Karpas-422 (cell line): ENCODE measurements around the gene PTGES2. TPM values are rescaled to one million over a fixed set of nuclear protein-coding genes. Genes with fewer than 3 reads are reported as not detected.

ENCODE experiments used
- DNase-seq: peaks from one replicate; pipeline ENCODE4 v3.0.0-alpha.2; 2015
- H2AFZ ChIP-seq: fragments of 200-600 bp; sonication (generic); 2 replicates; pipeline ENCODE4 v1.6.1; 2014; ENCODE audit warnings: antibody characterized with exemption, low read length, mixed read lengths
- H3K27ac ChIP-seq: fragments of 200-600 bp; sonication (generic); 2 replicates; pipeline ENCODE4 v1.5.1; 2014; ENCODE audit warnings: mild to moderate bottlenecking, low read length, moderate library complexity
- H3K27me3 ChIP-seq: fragments of 200-600 bp; sonication (generic); 2 replicates; pipeline ENCODE4 v1.6.1; 2014; ENCODE audit warnings: low read length, mixed read lengths
- H3K36me3 ChIP-seq: fragments of 200-600 bp; sonication (generic); 2 replicates; pipeline ENCODE4 v1.6.1; 2014; ENCODE audit warnings: low read length, mixed read lengths; ENCODE audit not compliant: insufficient read depth
- H3K4me1 ChIP-seq: fragments of 200-600 bp; sonication (generic); 2 replicates; pipeline ENCODE4 v1.6.1; 2014; ENCODE audit warnings: mild to moderate bottlenecking, low read length, mixed read lengths
- H3K4me2 ChIP-seq: fragments of 200-600 bp; sonication (generic); 2 replicates; pipeline ENCODE4 v1.6.1; 2014; ENCODE audit warnings: low read length, low read depth, mild to moderate bottlenecking; ENCODE audit not compliant: poor library complexity, severe bottlenecking
- H3K4me3 ChIP-seq: fragments of 200-600 bp; sonication (generic); 2 replicates; pipeline ENCODE4 v1.5.1; 2014; ENCODE audit warnings: mild to moderate bottlenecking, antibody characterized with exemption, low read length, mixed read lengths
- H3K79me2 ChIP-seq: fragments of 200-600 bp; sonication (generic); 2 replicates; pipeline ENCODE4 v1.6.1; 2014; ENCODE audit warnings: mild to moderate bottlenecking, low read length, mixed read lengths
- H3K9ac ChIP-seq: fragments of 200-600 bp; sonication (generic); 2 replicates; pipeline ENCODE4 v1.6.0; 2014; ENCODE audit warnings: low read length
- H3K9me2 ChIP-seq: fragments of 200-600 bp; sonication (generic), shearing (Covaris generic); replicated peaks from 2 replicates; pipeline ENCODE4 v1.6.0; 2014; ENCODE audit warnings: mild to moderate bottlenecking, low read length, moderate library complexity; ENCODE audit not compliant: insufficient read depth
- H3K9me3 ChIP-seq: fragments of 300-700, 200-600 bp; sonication (generic); 2 replicates; pipeline ENCODE4 v1.6.1; 2014; ENCODE audit warnings: low read length, mixed read lengths
- H4K20me1 ChIP-seq: fragments of 200-600 bp; sonication (generic); 2 replicates; pipeline ENCODE4 v1.6.1; 2014; ENCODE audit warnings: mild to moderate bottlenecking, antibody characterized with exemption, low read length, low read depth; ENCODE audit not compliant: insufficient read depth
- total RNA-seq: library from RNA; depleted of rRNA; stranded (reverse); fragments of >200 nt; shearing (Covaris generic); gene quantifications from 2 replicates; pipeline ENCODE4 v1.2.3, GENCODE V29; 2014; ENCODE audit warnings: low replicate concordance

Gene PTGES2
- total RNA-seq, 1 experiment from 2014 or later, result 68.4 TPM

DNA sequence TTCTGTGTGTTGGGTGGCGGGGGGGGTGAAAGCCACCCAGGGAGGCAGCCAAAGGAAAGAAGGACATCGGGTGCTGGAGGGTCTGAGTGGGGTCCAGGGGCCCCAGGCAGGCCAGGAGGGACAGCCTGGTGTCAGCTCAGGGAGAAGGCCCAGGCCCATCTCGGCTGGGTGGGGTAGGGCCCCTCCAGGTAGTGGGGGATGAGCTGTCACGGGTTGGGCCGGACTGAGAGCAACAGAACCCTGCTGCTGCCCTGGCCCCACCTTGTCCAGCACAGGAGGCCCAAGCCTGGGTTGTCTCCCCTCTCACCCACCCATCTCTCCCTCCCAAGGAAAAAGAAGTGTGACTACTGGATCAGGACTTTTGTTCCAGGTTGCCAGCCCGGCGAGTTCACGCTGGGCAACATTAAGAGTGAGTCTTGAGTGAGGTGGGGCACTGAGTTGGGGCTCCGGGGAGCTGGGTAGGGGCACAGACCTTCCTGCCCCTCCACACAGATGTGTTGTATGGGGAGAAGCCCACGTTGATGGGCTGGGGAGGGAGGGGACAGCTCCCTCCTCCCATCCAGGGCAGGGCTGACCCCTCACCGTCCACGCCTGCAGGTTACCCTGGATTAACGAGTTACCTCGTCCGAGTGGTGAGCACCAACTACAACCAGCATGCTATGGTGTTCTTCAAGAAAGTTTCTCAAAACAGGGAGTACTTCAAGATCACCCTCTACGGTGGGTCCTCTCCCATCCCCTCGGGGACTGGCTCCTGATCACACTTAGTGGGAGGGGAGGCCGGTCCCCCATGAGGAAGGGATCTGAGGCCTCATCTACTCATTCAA lies 24.0 kb upstream of the PTGES2 start:
- no peak overlapping the region for H3K4me2 ChIP-seq
- no peak overlapping the region for H3K4me3 ChIP-seq
- H3K9me3 ChIP-seq, result no peaks in the 10 kb centered on the region
- no peaks in the 10 kb centered on the region for H3K4me1 ChIP-seq
- DNase-seq, result no peak
- H3K9me2 ChIP-seq, result no peaks in the 10 kb centered on the region
- H4K20me1 ChIP-seq, result no peaks in the 10 kb centered on the region
- no peaks in the 10 kb centered on the region for H3K27me3 ChIP-seq
- no peak overlapping the region for H3K9ac ChIP-seq
- no peaks in the 10 kb centered on the region for H3K36me3 ChIP-seq
- H3K27ac ChIP-seq, result no peak overlapping the region
- H3K79me2 ChIP-seq, result no peaks in the 10 kb centered on the region
- no peak overlapping the region for H2AFZ ChIP-seq

- no peaks in the 10 kb centered on the region for H3K9me3 ChIP-seq
- no peaks in the 10 kb centered on the region for H3K9me2 ChIP-seq
- no peak overlapping the region for H3K4me2 ChIP-seq
- no peaks in the 10 kb centered on the region for H3K27me3 ChIP-seq
- no peak overlapping the region for H3K4me3 ChIP-seq
- H4K20me1 ChIP-seq, result no peaks in the 10 kb centered on the region
- H3K79me2 ChIP-seq, result no peaks in the 10 kb centered on the region
- DNase-seq, result peak; percentile 83
- H3K9ac ChIP-seq, result no peak overlapping the region
- H3K27ac ChIP-seq, result no peak overlapping the region
- no peaks in the 10 kb centered on the region for H3K4me1 ChIP-seq
- H3K36me3 ChIP-seq, result no peaks in the 10 kb centered on the region
- H2AFZ ChIP-seq, result no peak overlapping the region
These were observed 23.2 kb upstream of the PTGES2 start for GRCh38 chr9:128150594-128151308.

- Histone ChIP-seq H4K20me1 (no peaks in the 10 kb centered on the region), H3K4me1 (no peaks in the 10 kb centered on the region), H3K9me3 (no peaks in the 10 kb centered on the region), H3K4me3 (no peak overlapping the region), H3K36me3 (no peaks in the 10 kb centered on the region), H3K9ac (no peak overlapping the region), H3K9me2 (no peaks in the 10 kb centered on the region), H3K27me3 (no peaks in the 10 kb centered on the region), H2AFZ (no peak overlapping the region), H3K27ac (no peak overlapping the region), H3K4me2 (no peak overlapping the region), H3K79me2 (no peaks in the 10 kb centered on the region)
- DNase-seq, result no peak
These were observed 22.5 kb upstream of the PTGES2 start for GRCh38 chr9:128149951-128150593.

GRCh38 chr9:128149001-128149701 lies 21.6 kb upstream of the PTGES2 start, which contains the start of gene LCN2:
Gene LCN2, plus strand, starts transcription at chr9:128149453. Its CDS starts 73 bp downstream, at chr9:128149526.
- H3K36me3 ChIP-seq, result no peaks in the 10 kb centered on the region
- H3K4me2 ChIP-seq, result no peak within 1 kb of the TSS
- H2AFZ ChIP-seq, result no peak within 1 kb of the TSS

DNA sequence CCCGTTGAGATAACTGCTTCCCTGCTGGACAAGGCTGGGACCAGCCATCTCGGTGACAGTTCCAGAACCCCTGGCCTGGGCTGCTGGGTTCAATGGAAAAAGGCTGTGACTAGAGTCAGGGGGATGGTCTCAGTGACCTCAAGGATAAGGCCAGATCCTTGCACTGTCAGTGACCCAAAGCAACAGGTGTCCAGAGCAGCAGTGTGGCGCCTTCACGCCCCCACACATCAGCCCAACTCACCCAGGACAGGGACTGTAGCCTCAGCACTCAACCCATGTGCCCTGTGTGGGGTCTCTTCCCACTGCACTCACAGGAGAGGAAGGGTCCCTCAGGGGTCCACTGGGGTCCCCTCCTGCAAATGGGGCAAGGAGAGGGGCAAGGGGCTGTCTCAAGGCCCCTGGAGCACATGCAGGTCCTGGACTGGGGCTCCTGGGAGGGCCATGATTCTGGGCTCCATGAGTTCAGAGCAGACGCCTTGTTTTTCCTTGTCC lies 21.0 kb upstream of the PTGES2 start:
- Histone ChIP-seq H3K36me3 (no peaks in the 10 kb centered on the region), H3K9ac (no peak overlapping the region), H2AFZ (no peak overlapping the region)

More at GRCh38 chr9:128149001-128149701, 21.6 kb upstream of the PTGES2 start, which contains the start of gene LCN2:
- Histone ChIP-seq H3K27ac (no peak within 1 kb of the TSS), H3K27me3 (no peaks in the 10 kb centered on the region), H3K9me3 (no peaks in the 10 kb centered on the region), H3K4me3 (no peak within 1 kb of the TSS), H3K4me1 (no peaks in the 10 kb centered on the region), H3K79me2 (no peaks in the 10 kb centered on the region), H3K9ac (no peak within 1 kb of the TSS), H3K9me2 (no peaks in the 10 kb centered on the region), H4K20me1 (no peaks in the 10 kb centered on the region)
- no peak for DNase-seq

DNA sequence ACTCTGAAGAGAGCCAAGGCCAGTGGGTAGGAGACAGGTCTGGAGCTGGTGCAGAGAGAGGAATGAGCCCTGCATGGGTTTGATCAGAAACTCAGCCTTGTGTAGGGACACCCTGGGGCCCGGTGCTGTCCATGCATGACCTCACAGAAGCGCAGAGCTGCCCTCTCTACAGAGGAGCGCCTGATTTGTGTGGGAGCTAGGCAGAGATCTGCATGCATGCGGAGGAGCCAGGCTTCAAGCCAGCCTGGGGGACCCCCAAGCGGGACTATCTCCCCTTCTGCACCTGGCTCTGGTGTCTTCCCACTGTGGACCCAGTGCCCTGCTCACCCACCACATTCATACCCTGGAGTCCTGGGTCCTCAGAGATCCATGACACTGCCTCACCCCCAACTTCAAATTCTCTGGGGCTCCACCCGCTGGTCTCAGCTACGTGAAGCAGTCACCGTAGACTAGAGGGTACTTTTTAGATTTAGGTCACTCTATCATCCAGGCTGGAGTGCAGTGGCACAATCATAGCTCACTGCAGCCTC lies 19.1 kb upstream of the PTGES2 start:
- no peaks in the 10 kb centered on the region for H4K20me1 ChIP-seq
- no peak overlapping the region for H3K27ac ChIP-seq
- no peaks in the 10 kb centered on the region for H3K36me3 ChIP-seq
- H3K4me1 ChIP-seq, result no peaks in the 10 kb centered on the region
- no peak overlapping the region for H3K9ac ChIP-seq
- no peaks in the 10 kb centered on the region for H3K9me3 ChIP-seq
- no peaks in the 10 kb centered on the region for H3K27me3 ChIP-seq
- no peak overlapping the region for H2AFZ ChIP-seq
- no peaks in the 10 kb centered on the region for H3K9me2 ChIP-seq
- H3K4me2 ChIP-seq, result no peak overlapping the region
- no peaks in the 10 kb centered on the region for H3K79me2 ChIP-seq
- no peak overlapping the region for H3K4me3 ChIP-seq
- no peak for DNase-seq

More for the DNA sequence above, 21.0 kb upstream of the PTGES2 start:
- no peak for DNase-seq
- H3K4me1 ChIP-seq, result no peaks in the 10 kb centered on the region
- no peak overlapping the region for H3K4me3 ChIP-seq
- H3K79me2 ChIP-seq, result no peaks in the 10 kb centered on the region
- no peaks in the 10 kb centered on the region for H3K9me2 ChIP-seq
- no peaks in the 10 kb centered on the region for H3K27me3 ChIP-seq
- no peak overlapping the region for H3K4me2 ChIP-seq
- no peaks in the 10 kb centered on the region for H4K20me1 ChIP-seq
- H3K9me3 ChIP-seq, result no peaks in the 10 kb centered on the region
- no peak overlapping the region for H3K27ac ChIP-seq

- Histone ChIP-seq H3K9ac (no peak overlapping the region), H3K27me3 (no peaks in the 10 kb centered on the region), H3K27ac (no peak overlapping the region), H3K4me2 (no peak overlapping the region), H3K4me1 (no peaks in the 10 kb centered on the region), H3K9me3 (no peaks in the 10 kb centered on the region), H4K20me1 (no peaks in the 10 kb centered on the region), H3K36me3 (no peaks in the 10 kb centered on the region), H3K79me2 (no peaks in the 10 kb centered on the region), H3K9me2 (no peaks in the 10 kb centered on the region), H3K4me3 (no peak overlapping the region), H2AFZ (no peak overlapping the region)
- no peak for DNase-seq
These were observed 18.4 kb upstream of the PTGES2 start for GRCh38 chr9:128145951-128146351.
